ENCODE results near the gene BATF3. TPM values are rescaled to one million over a fixed set of nuclear protein-coding genes. Genes with fewer than 3 reads are reported as not detected.

Gene BATF3
- total and polyA plus RNA-seq, 10 donors = 10.8 to 34.0 (median 14.0) TPM

DNA sequence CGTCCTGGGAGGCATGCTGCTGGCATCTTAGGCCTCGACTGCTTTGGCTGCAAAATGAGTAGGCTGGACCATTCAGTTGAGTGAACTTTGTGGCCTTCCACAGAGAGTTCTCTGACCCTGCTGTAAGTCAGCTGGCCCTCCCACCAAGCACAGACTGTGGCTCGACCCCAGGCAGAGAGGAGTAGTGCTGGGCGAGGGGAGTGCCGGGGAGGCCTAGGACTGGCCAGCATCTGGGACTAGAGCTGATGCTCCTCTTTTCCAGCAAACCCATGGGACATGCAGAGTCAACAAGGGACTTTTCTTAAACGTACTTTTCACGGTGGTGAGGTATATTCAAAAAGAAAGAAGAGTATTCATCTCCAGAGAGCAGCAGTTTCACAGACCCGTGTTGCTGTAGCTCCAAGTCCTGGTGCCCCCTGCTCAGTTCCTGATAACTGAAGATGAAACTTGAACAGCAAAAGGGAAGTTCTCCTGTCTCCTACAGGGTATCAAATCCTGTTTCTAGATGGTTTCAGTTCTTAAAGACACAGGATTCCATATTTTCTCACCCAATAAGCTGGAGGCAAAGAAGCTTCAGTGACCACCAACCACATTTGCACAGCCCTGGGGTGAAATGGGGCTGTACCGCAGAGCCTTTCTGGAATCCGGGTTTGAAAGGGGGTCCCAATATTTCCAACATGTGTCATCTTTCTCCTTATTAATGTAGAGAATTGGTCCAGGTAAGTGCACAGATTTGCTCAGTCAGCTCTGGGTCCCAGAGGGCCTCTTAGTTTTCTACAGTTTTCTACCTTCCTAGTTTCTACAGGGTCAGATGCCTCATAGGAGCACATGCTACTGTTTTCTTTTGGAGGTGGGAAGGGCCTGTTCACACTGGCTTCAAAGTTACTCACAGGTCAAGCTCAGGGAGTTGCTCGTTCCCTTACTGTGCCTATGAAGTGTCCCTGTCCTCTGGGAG is 20.9 kb downstream of the BATF3 start:
- no peak for DNase-seq
- no peak overlapping the region for H3K4me3 ChIP-seq
- intact Hi-C loops (cut with DNase I; ENCODE audit: low total_unique reads) = no loop called here
- H3K27ac ChIP-seq = peak overlapping the region in 5 of 8 donors; percentile 22 to 69 (median 43)
- 47 to 69% (median 55%) methylated on average over 10 to 11 of the region's 11 CpGs for WGBS, 5 donors
- H3K27me3 ChIP-seq (replicated peaks in 1 of 7) = no peaks in the 10 kb centered on the region
- H3K36me3 ChIP-seq = no peaks in the 10 kb centered on the region
- TF ChIP-seq POLR2AphosphoS5 (IDR thresholded peaks at IDR 0.05) = peak in 1 of 3 donors; percentile 40
- TF ChIP-seq, protein P1, sequence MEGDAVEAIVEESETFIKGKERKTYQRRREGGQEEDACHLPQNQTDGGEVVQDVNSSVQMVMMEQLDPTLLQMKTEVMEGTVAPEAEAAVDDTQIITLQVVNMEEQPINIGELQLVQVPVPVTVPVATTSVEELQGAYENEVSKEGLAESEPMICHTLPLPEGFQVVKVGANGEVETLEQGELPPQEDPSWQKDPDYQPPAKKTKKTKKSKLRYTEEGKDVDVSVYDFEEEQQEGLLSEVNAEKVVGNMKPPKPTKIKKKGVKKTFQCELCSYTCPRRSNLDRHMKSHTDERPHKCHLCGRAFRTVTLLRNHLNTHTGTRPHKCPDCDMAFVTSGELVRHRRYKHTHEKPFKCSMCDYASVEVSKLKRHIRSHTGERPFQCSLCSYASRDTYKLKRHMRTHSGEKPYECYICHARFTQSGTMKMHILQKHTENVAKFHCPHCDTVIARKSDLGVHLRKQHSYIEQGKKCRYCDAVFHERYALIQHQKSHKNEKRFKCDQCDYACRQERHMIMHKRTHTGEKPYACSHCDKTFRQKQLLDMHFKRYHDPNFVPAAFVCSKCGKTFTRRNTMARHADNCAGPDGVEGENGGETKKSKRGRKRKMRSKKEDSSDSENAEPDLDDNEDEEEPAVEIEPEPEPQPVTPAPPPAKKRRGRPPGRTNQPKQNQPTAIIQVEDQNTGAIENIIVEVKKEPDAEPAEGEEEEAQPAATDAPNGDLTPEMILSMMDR (IDR thresholded peaks at IDR 0.05 in 8 of 11, conservative IDR thresholded peaks at IDR 0.05 in 3 of 11) = no peak
- no peak for TF ChIP-seq POLR2A (IDR thresholded peaks at IDR 0.05)
- no peaks in the 10 kb centered on the region for H3K9me3 ChIP-seq
- H3K4me1 ChIP-seq = peaks cover 0 to 50% (median 24%) of the 10 kb centered on the region in 6 donors

DNA sequence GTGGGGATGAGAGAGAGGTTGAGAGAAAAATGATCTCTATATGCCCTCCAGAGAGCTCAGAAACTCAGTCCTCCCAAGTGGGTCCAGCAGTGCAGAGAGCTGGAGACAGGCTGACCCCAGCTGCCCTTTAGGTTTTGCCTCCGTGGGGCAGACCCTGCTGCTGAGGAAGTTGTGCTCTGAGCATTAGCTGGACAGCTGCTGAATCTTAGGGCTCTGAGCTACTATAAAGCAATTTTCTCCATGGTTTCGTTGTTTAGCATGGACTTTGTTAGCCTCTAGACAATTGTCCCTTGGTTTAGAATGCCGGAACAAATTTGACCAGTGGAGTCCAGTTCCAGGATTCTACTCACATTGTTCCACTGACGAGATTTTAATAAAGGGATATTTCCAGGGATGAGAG is 22.1 kb downstream of the BATF3 start:
- H3K27me3 ChIP-seq (replicated peaks in 1 of 7) = no peaks in the 10 kb centered on the region
- no peak overlapping the region for H3K4me3 ChIP-seq
- intact Hi-C loops (cut with DNase I; ENCODE audit: low total_unique reads) = no loop called here
- peak overlapping the region in 5 of 8 donors; percentile 20 to 69 (median 43) for H3K27ac ChIP-seq
- no peak for DNase-seq
- TF ChIP-seq POLR2A (IDR thresholded peaks at IDR 0.05) (no peak), POLR2AphosphoS5 (IDR thresholded peaks at IDR 0.05) (no peak)
- TF ChIP-seq, protein P1 (IDR thresholded peaks at IDR 0.05 in 8 of 11, conservative IDR thresholded peaks at IDR 0.05 in 3 of 11) = no peak
- 74 to 84% (median 80%) methylated on average over 4 of the region's 4 CpGs for WGBS, 5 donors
- H3K36me3 ChIP-seq = no peaks in the 10 kb centered on the region
- H3K4me1 ChIP-seq = peaks cover 0 to 39% (median 13%) of the 10 kb centered on the region in 6 donors
- no peaks in the 10 kb centered on the region for H3K9me3 ChIP-seq

GRCh38 chr1:212677136-212677535 is 22.5 kb downstream of the BATF3 start:
- H3K36me3 ChIP-seq = no peaks in the 10 kb centered on the region
- no peak for TF ChIP-seq POLR2A (IDR thresholded peaks at IDR 0.05)
- no peak for TF ChIP-seq POLR2AphosphoS5 (IDR thresholded peaks at IDR 0.05)
- TF ChIP-seq, protein P1 (IDR thresholded peaks at IDR 0.05 in 8 of 11, conservative IDR thresholded peaks at IDR 0.05 in 3 of 11) = no peak
- H3K4me3 ChIP-seq = no peak overlapping the region
- no peak for DNase-seq
- WGBS, 5 donors = 80 to 93% (median 89%) methylated on average over 4 of the region's 4 CpGs
- H3K9me3 ChIP-seq = no peaks in the 10 kb centered on the region
- peaks cover 0 to 34% (median 10%) of the 10 kb centered on the region in 6 donors for H3K4me1 ChIP-seq
- no peaks in the 10 kb centered on the region for H3K27me3 ChIP-seq (replicated peaks in 1 of 7)
- peak overlapping the region in 1 of 8 donors; percentile 69 for H3K27ac ChIP-seq
- intact Hi-C loops (cut with DNase I; ENCODE audit: low total_unique reads) = no loop called here

GRCh38 chr1:212675675-212676074 is 24.0 kb downstream of the BATF3 start:
- Histone ChIP-seq H3K36me3 (no peaks in the 10 kb centered on the region), H3K4me3 (no peak overlapping the region), H3K4me1 (peaks cover 0 to 35% (median 21%) of the 10 kb centered on the region in 6 donors), H3K9me3 (no peaks in the 10 kb centered on the region), H3K27ac (no peak overlapping the region), H3K27me3 (replicated peaks in 1 of 7) (no peaks in the 10 kb centered on the region)
- DNase-seq = no peak
- TF ChIP-seq, protein P1 (IDR thresholded peaks at IDR 0.05 in 8 of 11, conservative IDR thresholded peaks at IDR 0.05 in 3 of 11) = no peak
- TF ChIP-seq POLR2A (IDR thresholded peaks at IDR 0.05) = no peak
- no peak for TF ChIP-seq POLR2AphosphoS5 (IDR thresholded peaks at IDR 0.05)
- intact Hi-C loops (cut with DNase I; ENCODE audit: low total_unique reads) = no loop called here
- 75 to 86% (median 79%) methylated on average over 3 of the region's 3 CpGs for WGBS, 5 donors

All from spleen (tissue), 11 donors.